AG04450 (cell line): ENCODE data around the gene LGR6. TPM values are rescaled to one million over a fixed set of nuclear protein-coding genes. Genes with fewer than 3 reads are reported as not detected.
"Not testable (repeated sequence)": the region's sequence is repeated elsewhere in the genome, so short reads cannot be mapped to it uniquely, and the experiment has no call there.

ENCODE experiments used
- CTCF ChIA-PET: fragments of 300-600, 350-600 bp; formaldehyde crosslinking; extraction: SDS; loops from one replicate; lab custom pipeline; 2022; ENCODE audit warnings: antibody characterized with exemption, inconsistent platforms; lab: Charles Lee
- POLR2A ChIA-PET: fragments of 350-600 bp; formaldehyde crosslinking; extraction: SDS; loops from one replicate; lab custom pipeline; 2021; ENCODE audit warnings: antibody characterized with exemption, inconsistent platforms; lab: Yijun Ruan, JAX
- DNase-seq: peaks from one replicate; pipeline ENCODE4 v3.0.0-alpha.2; 2011; ENCODE audit warnings: low read depth, low spot score
- H3K27ac ChIP-seq: one replicate; pipeline ENCODE4 v1.5.1; 2012; ENCODE audit warnings: low read depth, low read length, control low read depth
- H3K27me3 ChIP-seq: one replicate; pipeline ENCODE4 v1.6.0; 2012; ENCODE audit warnings: low read length; ENCODE audit not compliant: control insufficient read depth, insufficient read depth
- H3K4me3 ChIP-seq: 2 replicates; pipeline ENCODE4 v1.5.1; 2011; ENCODE audit warnings: mild to moderate bottlenecking, low read depth, low read length, control low read depth
- H3K9me3 ChIP-seq: 2 replicates; pipeline ENCODE4 v1.5.1; 2012; ENCODE audit warnings: low read length; ENCODE audit not compliant: control insufficient read depth, insufficient read depth
- CTCF ChIP-seq: IDR thresholded peaks from 2 replicates; pipeline ENCODE4 v1.5.1; 2011; ENCODE audit warnings: low read depth, low read length, control low read depth, inconsistent platforms
- polyA plus RNA-seq: library from polyadenylated mRNA; depleted of rRNA; stranded (reverse); fragments of >200 nt; gene quantifications from 2 replicates; pipeline ENCODE4 v1.2.3, GENCODE V29; 2011

Gene LGR6
- polyA plus RNA-seq, 1 experiment: not detected

DNA sequence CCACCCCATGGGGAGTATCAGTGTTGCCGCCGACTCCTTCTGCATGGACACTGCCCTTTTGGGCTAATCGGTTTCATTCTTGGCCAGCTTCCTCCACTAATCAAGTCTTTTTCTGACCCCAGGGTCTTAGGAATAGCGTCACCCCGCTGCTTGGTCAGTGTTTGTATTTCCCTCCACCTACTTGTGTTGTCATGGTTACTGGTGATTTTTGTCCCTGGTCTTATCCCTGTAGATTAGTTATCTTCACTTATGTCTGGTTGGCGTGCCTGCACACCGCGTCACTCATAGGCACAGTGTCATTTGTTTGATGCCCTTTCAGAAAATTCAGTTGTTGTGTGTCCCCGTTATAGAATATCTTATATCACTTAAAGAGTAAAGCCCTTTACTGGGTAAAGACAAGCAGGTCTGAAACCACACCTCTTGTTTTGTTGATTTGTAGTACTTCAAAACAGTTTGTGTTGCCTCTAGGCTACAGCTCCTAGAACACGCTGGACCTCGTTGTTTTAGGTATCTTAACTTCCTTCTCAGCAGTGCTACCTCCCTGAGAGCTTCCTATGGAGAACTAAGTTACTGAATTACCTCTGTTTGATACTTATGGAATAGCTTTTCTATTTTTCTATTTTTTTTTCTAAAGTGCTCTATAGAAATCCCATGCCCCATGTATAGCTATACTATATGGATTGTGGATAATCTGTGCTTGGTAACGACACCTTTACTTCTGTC is 155.8 kb downstream of the LGR6 start:
- H3K4me3 ChIP-seq: peak overlapping the region; percentile 98
- CTCF ChIA-PET: no interaction called here
- peak overlapping the region; percentile 77 for H3K27ac ChIP-seq
- POLR2A ChIA-PET: interaction anchor here (0.6 kb wide), 2 partner anchors 11 to 364 kb away, joined by 3 to 4 read pairs; no protein-coding TSS in a partner anchor
- no peaks in the 10 kb centered on the region; the same call in 1 of the 2 replicates for H3K9me3 ChIP-seq
- no peak for TF ChIP-seq CTCF
- DNase-seq: no peak
- no peaks in the 10 kb centered on the region for H3K27me3 ChIP-seq

DNA sequence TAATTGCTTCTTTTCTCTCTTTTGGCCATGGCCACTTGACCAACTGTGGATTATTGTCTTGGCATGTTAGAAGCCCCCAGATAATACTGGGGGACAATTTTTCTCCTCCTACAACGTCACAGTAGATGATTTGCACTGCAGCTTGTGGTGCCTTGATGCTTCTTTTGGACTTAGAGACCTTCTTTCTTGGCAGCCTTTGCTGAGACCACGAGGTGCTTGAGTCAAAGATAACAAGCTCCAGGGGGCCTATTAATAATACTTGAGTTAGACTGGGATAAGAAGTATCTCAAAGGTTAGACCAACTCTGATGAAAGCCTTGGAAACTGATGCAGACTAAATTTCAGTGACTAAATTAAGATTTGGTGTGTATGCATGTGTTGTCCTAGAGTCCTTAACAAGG is 158.1 kb downstream of the LGR6 start:
- ChIA-PET CTCF (no interaction called here), POLR2A (no interaction called here)
- TF ChIP-seq CTCF: no peak
- no peak for DNase-seq
- H3K27ac ChIP-seq: no peak overlapping the region
- H3K4me3 ChIP-seq: no peak overlapping the region
- no peaks in the 10 kb centered on the region; the same call in 1 of the 2 replicates for H3K9me3 ChIP-seq
- H3K27me3 ChIP-seq: no peaks in the 10 kb centered on the region

- not testable (repeated sequence) for H3K27ac ChIP-seq, H3K27me3 ChIP-seq, H3K9me3 ChIP-seq, H3K4me3 ChIP-seq, DNase-seq
- ChIA-PET CTCF (interaction anchor here (0.7 to 1.2 kb wide), 3 partner anchors 8 to 367 kb away, joined by 3 to 7 read pairs (median 5); no protein-coding TSS in a partner anchor), POLR2A (interaction anchor here (0.6 to 0.7 kb wide), 2 partner anchors 10 to 367 kb away, joined by 4 to 8 read pairs; no protein-coding TSS in a partner anchor)
These were observed 159.1 kb downstream of the LGR6 start for GRCh38 chr1:202352583-202353197.

DNA sequence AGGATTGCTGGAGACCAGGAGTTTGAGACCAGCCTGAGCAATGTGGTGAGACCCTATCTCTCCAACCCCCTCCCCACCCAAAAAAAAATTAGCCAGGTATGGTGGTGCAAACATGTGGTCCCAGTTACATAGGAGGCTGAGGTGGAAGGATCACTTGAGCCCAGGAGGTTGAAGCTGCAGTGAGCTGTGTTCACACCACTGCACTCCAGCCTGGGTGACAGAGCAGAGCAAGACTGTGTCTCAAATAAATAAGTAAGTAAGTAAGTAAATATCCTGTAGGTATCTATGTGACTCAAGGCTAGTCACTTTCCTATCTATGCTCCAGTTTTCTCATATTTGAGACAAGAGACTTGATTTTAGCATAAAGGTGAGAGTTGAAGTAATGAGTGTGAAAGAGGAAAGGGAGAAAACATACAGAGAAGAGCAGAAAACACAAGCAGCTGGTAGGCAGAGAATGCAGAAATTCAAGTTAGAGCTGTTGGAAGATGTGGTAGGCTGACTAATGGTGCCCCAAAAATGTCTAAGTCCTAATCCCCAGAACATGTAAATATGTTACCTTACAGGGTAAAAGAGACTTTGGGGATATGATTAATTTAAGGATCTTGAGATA is 162.4 kb downstream of the LGR6 start:
- CTCF ChIA-PET: no interaction called here
- no peak for TF ChIP-seq CTCF
- Histone ChIP-seq H3K4me3 (no peak overlapping the region), H3K9me3 (no peaks in the 10 kb centered on the region), H3K27ac (no peak overlapping the region), H3K27me3 (no peaks in the 10 kb centered on the region)
- no peak for DNase-seq
- POLR2A ChIA-PET: no interaction called here

DNA sequence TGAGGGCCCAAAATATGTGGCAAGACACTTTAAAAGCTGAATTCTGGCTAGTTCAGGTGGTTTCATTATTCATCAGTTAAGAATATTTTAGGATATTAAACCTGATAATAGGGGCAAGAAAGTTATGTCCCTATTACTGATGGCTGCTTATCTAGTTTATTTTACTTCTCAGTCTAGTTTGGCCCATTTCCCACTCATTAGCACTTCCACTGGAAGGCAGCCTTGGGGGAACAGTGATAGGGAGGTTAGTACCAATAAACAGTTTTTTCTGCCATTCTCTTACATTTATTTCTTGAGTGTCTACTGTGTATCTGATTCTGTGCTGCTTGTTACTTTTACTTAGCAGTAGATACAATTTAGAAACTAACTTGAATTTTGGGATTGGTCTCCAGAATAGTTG is 163.9 kb downstream of the LGR6 start:
- DNase-seq: no peak
- no peak for TF ChIP-seq CTCF
- no peaks in the 10 kb centered on the region for H3K27me3 ChIP-seq
- no peak overlapping the region for H3K27ac ChIP-seq
- no peaks in the 10 kb centered on the region for H3K9me3 ChIP-seq
- ChIA-PET CTCF (no interaction called here), POLR2A (no interaction called here)
- H3K4me3 ChIP-seq: no peak overlapping the region
